Measurements from ENCODE around the gene CAMTA1. TPM values are rescaled to one million over a fixed set of nuclear protein-coding genes. Genes with fewer than 3 reads are reported as not detected.

Gene CAMTA1
- total RNA-seq, 6 experiments from 2014 or later: 78.1 to 96.6 (median 86.1) TPM

DNA sequence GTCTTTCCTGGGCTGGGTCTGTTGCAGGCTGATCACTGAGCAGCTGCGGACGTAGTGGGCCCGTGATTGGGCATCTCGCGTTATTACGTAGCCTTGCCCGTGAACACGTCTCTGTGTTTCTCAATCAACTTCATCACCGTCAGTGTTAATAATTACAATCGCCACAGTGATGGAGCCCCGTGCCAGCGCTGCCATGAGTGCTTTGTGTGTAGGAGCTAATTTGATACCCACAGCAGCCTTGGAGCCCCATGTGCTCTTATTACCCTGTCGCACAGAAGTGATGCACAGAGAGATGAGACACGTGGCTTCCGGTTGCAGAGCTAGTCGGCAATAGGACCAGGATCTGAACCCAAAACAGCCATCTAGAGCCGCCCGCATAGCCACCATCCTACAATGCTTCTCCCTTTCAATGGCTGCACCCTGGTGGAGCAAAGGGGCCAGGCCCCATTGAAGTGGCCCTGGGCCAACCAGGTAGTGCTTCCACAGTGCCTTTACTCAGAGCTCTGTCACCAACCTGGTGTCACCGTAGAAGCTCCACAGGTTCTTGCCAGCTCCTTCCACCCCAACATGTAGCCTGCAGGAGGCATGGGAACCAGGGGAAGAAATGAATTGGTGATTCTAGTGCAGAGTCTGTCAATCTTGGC, 587.3 kb downstream of the CAMTA1 start:
- H3K36me3 Mint-ChIP-seq (ENCODE audit: low read depth): no peaks in the 10 kb centered on the region
- no peak overlapping the region for H3K4me3 Mint-ChIP-seq
- no peak for DNase-seq
- H3K27me3 Mint-ChIP-seq (ENCODE audit: insufficient read depth): peaks cover 9% of the 10 kb centered on the region
- no peak overlapping the region for H3K27ac Mint-ChIP-seq
- H3K4me1 Mint-ChIP-seq (ENCODE audit: low read depth): peaks cover 5% of the 10 kb centered on the region; the same call in 1 of the 2 replicates
- H3K9me3 Mint-ChIP-seq: peaks cover 4% of the 10 kb centered on the region; the same call in 1 of the 2 replicates
- TF ChIP-seq, protein P1, sequence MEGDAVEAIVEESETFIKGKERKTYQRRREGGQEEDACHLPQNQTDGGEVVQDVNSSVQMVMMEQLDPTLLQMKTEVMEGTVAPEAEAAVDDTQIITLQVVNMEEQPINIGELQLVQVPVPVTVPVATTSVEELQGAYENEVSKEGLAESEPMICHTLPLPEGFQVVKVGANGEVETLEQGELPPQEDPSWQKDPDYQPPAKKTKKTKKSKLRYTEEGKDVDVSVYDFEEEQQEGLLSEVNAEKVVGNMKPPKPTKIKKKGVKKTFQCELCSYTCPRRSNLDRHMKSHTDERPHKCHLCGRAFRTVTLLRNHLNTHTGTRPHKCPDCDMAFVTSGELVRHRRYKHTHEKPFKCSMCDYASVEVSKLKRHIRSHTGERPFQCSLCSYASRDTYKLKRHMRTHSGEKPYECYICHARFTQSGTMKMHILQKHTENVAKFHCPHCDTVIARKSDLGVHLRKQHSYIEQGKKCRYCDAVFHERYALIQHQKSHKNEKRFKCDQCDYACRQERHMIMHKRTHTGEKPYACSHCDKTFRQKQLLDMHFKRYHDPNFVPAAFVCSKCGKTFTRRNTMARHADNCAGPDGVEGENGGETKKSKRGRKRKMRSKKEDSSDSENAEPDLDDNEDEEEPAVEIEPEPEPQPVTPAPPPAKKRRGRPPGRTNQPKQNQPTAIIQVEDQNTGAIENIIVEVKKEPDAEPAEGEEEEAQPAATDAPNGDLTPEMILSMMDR (IDR thresholded peaks at IDR 0.05): no peak

DNA sequence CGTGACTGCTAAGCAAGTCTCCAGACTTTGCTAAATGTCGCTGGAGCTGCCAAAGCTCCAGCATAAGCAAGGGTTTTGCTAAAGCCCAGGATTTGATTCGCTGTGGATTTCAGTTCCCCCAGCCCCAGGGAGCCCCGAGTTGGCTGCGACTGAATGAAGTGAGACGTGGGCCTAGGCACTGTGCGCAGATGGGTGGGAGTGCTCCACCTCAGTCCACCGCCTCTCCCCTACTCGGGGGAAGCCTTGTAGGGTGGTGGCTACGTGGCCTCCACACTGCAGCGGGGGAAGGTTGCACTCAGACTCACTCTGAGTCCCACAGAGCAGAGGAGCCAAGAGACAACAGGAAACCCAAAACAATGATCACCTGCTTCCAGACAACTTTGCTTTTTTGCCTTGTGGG, 588.0 kb downstream of the CAMTA1 start:
- DNase-seq: no peak
- peaks cover 9% of the 10 kb centered on the region for H3K27me3 Mint-ChIP-seq (ENCODE audit: insufficient read depth)
- no peak overlapping the region for H3K4me3 Mint-ChIP-seq
- H3K9me3 Mint-ChIP-seq: no peaks in the 10 kb centered on the region
- TF ChIP-seq, protein P1 (IDR thresholded peaks at IDR 0.05): no peak
- no peaks in the 10 kb centered on the region for H3K36me3 Mint-ChIP-seq (ENCODE audit: low read depth)
- no peak overlapping the region for H3K27ac Mint-ChIP-seq
- H3K4me1 Mint-ChIP-seq (ENCODE audit: low read depth): peaks cover 5% of the 10 kb centered on the region; the same call in 1 of the 2 replicates

DNA sequence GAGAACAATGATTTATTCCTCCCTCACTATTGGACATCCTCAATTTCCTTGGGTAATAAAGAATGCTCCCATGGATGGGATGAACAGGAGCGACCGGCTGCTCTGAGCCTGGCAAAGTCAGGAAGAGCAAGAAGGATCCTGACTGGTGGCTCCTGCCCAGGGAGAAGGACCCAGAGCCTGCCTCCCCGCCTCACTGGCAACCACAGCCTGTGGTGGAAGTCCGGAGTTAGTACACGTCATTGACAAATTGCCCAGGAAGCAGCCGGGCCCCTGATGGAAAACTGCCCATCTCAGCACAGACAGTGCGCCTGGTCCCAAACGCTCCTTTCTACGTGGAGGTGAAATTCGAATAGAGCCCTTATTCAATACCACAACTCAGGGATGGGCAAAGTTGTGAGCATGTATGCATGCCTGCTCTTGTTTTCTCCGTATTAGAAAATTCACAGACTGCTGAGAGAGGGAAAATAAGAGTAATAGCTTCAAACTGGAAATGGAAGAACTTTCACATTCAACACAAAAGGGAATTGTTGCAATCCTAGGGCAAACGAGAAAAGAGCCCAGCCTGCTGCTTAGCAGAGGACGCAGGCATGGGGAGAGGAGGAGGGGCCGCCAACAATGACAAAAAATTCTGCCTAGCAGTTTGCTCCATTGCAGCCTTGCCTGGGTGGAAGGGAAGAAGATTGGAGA, 588.8 kb downstream of the CAMTA1 start:
- Mint-ChIP-seq H3K27me3 (ENCODE audit: insufficient read depth) (peaks cover 7% of the 10 kb centered on the region), H3K4me1 (ENCODE audit: low read depth) (peaks cover 6% of the 10 kb centered on the region; the same call in 1 of the 2 replicates), H3K27ac (no peak overlapping the region), H3K9me3 (no peaks in the 10 kb centered on the region), H3K4me3 (no peak overlapping the region), H3K36me3 (ENCODE audit: low read depth) (no peaks in the 10 kb centered on the region)
- DNase-seq: no peak
- TF ChIP-seq, protein P1 (IDR thresholded peaks at IDR 0.05): no peak

DNA sequence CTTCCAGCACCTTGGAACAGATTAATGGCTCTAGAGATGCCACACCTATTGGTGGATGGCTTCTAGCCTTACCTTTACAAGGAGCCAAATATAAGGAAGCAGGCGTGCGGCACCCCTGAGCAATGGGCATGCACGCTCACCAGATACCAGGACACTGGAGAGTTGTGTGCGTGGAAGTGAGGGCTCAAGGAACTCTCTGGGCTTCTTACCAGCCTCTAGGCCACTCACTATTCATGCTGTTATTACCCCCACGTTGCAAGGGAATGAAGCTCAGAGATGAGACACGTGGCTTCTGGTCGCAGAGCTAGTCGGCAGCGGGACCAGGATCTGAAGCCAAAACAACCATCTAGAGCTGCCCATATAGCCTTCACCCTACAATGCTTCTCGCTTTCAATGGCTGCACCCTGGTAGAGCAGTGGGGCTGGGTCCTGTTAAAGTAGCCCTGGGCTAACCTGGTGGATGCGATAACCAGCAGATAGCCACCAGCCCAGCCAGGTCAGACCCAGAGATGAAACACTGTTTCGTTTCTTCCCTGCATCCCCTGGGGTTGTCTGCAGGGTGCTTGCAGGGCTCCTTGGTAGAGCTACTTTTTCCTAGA, 589.4 kb downstream of the CAMTA1 start:
- no peak overlapping the region for H3K27ac Mint-ChIP-seq
- peaks cover 13% of the 10 kb centered on the region for H3K4me1 Mint-ChIP-seq (ENCODE audit: low read depth)
- no peak for DNase-seq
- H3K36me3 Mint-ChIP-seq (ENCODE audit: low read depth): no peaks in the 10 kb centered on the region
- no peak overlapping the region for H3K4me3 Mint-ChIP-seq
- H3K27me3 Mint-ChIP-seq (ENCODE audit: insufficient read depth): peaks cover 6% of the 10 kb centered on the region
- TF ChIP-seq, protein P1 (IDR thresholded peaks at IDR 0.05): no peak
- no peaks in the 10 kb centered on the region for H3K9me3 Mint-ChIP-seq

DNA sequence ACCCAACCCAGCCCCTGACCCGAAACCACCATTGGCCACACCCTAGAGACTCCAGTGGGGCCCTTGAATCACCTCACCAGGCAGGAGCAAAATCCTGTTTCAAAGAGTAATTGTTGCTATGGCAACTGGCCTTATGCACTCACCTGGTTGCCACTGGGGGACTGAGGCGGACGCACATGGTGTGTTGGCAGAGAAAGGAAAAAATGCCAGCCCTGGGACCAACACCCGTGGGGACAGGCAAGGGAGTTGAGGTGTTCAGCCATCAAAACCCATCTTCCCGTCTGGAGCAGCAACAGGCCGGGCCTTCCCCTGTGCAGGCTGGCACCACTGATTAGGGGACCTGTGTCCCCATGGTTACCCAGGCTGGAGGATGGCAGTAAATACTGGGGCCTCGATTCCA, 590.1 kb downstream of the CAMTA1 start:
- no peak overlapping the region for H3K27ac Mint-ChIP-seq
- TF ChIP-seq, protein P1 (IDR thresholded peaks at IDR 0.05): no peak
- DNase-seq: no peak
- no peaks in the 10 kb centered on the region for H3K36me3 Mint-ChIP-seq (ENCODE audit: low read depth)
- H3K4me3 Mint-ChIP-seq: no peak overlapping the region
- H3K4me1 Mint-ChIP-seq (ENCODE audit: low read depth): peaks cover 15% of the 10 kb centered on the region
- H3K9me3 Mint-ChIP-seq: no peaks in the 10 kb centered on the region
- H3K27me3 Mint-ChIP-seq (ENCODE audit: insufficient read depth): peaks cover 2% of the 10 kb centered on the region
